Esophagus muscularis mucosa (tissue), 4 donors: ENCODE data around the gene XRN1. TPM values are rescaled to one million over a fixed set of nuclear protein-coding genes. Genes with fewer than 3 reads are reported as not detected.

Experiments used
- DNase-seq: peaks from one replicate; pipeline ENCODE4 v3.0.0-alpha.2; 2017; ENCODE audit errors: extremely low spot score
- H3K27ac ChIP-seq, 4 donors: fragments of 200-600 bp; sonication (generic); replicated peaks in 1 of 4; 1 replicate in 3 of 4; 2 replicates in 1 of 4; pipeline ENCODE4 v1.5.1; 2016 to 2019; ENCODE audit warnings: mild to moderate bottlenecking in 1 of 4
- H3K27me3 ChIP-seq, 4 donors: fragments of 200-600 bp; sonication (generic); one replicate each; pipeline versions ENCODE4 v1.5.1 to v1.6.0; 2016 to 2019
- H3K36me3 ChIP-seq, 4 donors: fragments of 200-600 bp; sonication (generic); one replicate each; pipeline ENCODE4 v1.5.1; 2016 to 2019
- H3K4me1 ChIP-seq, 4 donors: fragments of 200-600 bp; sonication (generic); one replicate each; pipeline ENCODE4 v1.5.1; 2016 to 2019
- H3K4me3 ChIP-seq, 4 donors: fragments of 200-600 bp; sonication (generic); 1 replicate in 2 of 4; 2 replicates in 2 of 4; pipeline ENCODE4 v1.5.1; 2016 to 2019; ENCODE audit warnings: mild to moderate bottlenecking in 4 of 4, moderate library complexity in 1 of 4
- H3K9me3 ChIP-seq, 4 donors: fragments of 200-600 bp; sonication (generic); 1 replicate in 3 of 4; 2 replicates in 1 of 4; pipeline ENCODE4 v1.5.1; 2016 to 2019
- EP300 ChIP-seq: sonication (generic); formaldehyde crosslinking; IDR thresholded peaks from one replicate; pipeline ENCODE4 v1.6.1; 2017; ENCODE audit warnings: antibody characterized with exemption
- POLR2A ChIP-seq: fragments of 450-650 bp; IDR thresholded peaks from one replicate; pipeline ENCODE4 v1.6.1; 2017; ENCODE audit warnings: antibody characterized with exemption, moderate library complexity, mild to moderate bottlenecking, low read depth
- POLR2AphosphoS5 ChIP-seq, 2 donors: sonication (generic); formaldehyde crosslinking; IDR thresholded peaks; one replicate each; pipeline ENCODE4 v1.6.1; 2017; ENCODE audit warnings: antibody characterized with exemption in 2 of 2
- WGBS: methylation state at CpG from one replicate; pipeline ENCODE4 v1.1.5; 2018; 5-methylcytosine and 5-hydroxymethylcytosine counted together
- intact Hi-C: fragments of 100-400 bp; cut with DNase I; formaldehyde crosslinking; loops from one replicate; pipeline ENCODE4 v1.15.1; 2023
- total RNA-seq, 4 donors: library from RNA; depleted of rRNA; stranded (reverse); fragments of >200 nt; gene quantifications; one replicate each; pipeline versions ENCODE4 v1.1.0 to v1.2.1, GENCODE V29; 2016
- TF ChIP-seq, protein P1 (sequence below), 3 experiments: fragments of 200-600 bp in 2 of 3; fragments of 450-650 bp in 1 of 3; sonication (generic) in 2 of 3; IDR thresholded peaks; one replicate each; pipeline ENCODE4 v1.5.1; 2017 to 2019; ENCODE audit warnings: antibody characterized with exemption in 3 of 3, mild to moderate bottlenecking in 2 of 3, moderate library complexity in 1 of 3

The XRN1 gene
- total RNA-seq, 4 donors from 2014 or later, result 31.4 to 40.7 (median 34.9) TPM

DNA sequence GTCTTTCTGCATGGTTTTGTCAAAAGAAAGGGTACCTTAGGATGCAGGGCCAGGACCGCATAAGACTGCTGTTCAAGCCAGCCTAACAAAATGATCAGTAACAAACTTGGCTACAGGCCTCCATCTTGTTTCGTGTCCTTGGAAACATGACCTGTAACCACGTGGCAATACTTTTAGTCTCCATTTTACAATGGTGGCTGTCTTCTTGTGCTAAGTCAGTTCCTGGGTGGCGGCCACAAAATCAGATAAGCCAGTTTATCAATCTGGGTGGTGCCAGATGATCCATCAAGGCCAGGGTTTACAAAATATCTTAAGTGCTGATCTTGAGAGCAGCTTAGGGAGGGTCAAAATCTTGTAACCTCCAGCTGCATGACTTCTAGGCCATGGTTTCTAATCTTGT is 165.3 kb downstream of the XRN1 start:
- no peak for DNase-seq
- intact Hi-C loops, result no loop called here
- WGBS, result 90% methylated on average over 4 of the region's 4 CpGs

DNA sequence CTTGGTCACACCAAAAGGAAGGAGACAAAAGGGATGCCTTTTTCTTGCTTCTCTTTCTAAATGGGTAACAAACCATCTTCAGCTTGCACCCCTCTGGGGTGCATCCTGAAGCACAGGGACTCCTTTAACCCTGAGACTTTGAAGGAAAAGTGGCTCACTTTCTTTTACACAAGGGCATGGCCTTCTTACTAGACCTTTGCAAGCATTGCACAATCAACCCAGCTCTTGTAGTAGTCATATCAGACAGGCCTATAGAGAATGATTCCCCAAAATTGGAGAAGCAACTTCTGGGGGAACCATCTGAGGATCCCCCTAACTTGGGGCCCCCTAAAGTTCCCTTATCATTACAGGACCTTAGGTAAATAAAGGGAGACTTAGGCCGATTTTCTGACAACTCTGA is 166.4 kb downstream of the XRN1 start:
- Histone ChIP-seq H3K4me1 (peaks cover 0 to 12% (median 3%) of the 10 kb centered on the region in 4 donors), H3K27ac (no peak overlapping the region), H3K27me3 (no peaks in the 10 kb centered on the region), H3K4me3 (no peak overlapping the region), H3K36me3 (no peaks in the 10 kb centered on the region), H3K9me3 (no peaks in the 10 kb centered on the region)
- 81% methylated on average over 1 of the region's 1 CpG for WGBS
- no peak for DNase-seq
- intact Hi-C loops, result loop anchor here (2.0 kb wide), 1 partner anchor 155 kb away; no protein-coding TSS in a partner anchor
- TF ChIP-seq POLR2AphosphoS5 (IDR thresholded peaks at IDR 0.05) (no peak), EP300 (no peak), POLR2A (no peak)
- TF ChIP-seq, protein P1, sequence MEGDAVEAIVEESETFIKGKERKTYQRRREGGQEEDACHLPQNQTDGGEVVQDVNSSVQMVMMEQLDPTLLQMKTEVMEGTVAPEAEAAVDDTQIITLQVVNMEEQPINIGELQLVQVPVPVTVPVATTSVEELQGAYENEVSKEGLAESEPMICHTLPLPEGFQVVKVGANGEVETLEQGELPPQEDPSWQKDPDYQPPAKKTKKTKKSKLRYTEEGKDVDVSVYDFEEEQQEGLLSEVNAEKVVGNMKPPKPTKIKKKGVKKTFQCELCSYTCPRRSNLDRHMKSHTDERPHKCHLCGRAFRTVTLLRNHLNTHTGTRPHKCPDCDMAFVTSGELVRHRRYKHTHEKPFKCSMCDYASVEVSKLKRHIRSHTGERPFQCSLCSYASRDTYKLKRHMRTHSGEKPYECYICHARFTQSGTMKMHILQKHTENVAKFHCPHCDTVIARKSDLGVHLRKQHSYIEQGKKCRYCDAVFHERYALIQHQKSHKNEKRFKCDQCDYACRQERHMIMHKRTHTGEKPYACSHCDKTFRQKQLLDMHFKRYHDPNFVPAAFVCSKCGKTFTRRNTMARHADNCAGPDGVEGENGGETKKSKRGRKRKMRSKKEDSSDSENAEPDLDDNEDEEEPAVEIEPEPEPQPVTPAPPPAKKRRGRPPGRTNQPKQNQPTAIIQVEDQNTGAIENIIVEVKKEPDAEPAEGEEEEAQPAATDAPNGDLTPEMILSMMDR (IDR thresholded peaks at IDR 0.05), result no peak

More for the DNA sequence above, 165.3 kb downstream of the XRN1 start:
- H3K27ac ChIP-seq, result no peak overlapping the region
- H3K27me3 ChIP-seq, result no peaks in the 10 kb centered on the region
- no peak for TF ChIP-seq POLR2AphosphoS5 (IDR thresholded peaks at IDR 0.05)
- TF ChIP-seq, protein P1 (IDR thresholded peaks at IDR 0.05), result no peak
- no peak for TF ChIP-seq POLR2A
- no peak for TF ChIP-seq EP300
- H3K4me3 ChIP-seq, result no peak overlapping the region
- peaks cover 0 to 22% (median 12%) of the 10 kb centered on the region in 4 donors for H3K4me1 ChIP-seq
- H3K36me3 ChIP-seq, result no peaks in the 10 kb centered on the region
- no peaks in the 10 kb centered on the region for H3K9me3 ChIP-seq

DNA sequence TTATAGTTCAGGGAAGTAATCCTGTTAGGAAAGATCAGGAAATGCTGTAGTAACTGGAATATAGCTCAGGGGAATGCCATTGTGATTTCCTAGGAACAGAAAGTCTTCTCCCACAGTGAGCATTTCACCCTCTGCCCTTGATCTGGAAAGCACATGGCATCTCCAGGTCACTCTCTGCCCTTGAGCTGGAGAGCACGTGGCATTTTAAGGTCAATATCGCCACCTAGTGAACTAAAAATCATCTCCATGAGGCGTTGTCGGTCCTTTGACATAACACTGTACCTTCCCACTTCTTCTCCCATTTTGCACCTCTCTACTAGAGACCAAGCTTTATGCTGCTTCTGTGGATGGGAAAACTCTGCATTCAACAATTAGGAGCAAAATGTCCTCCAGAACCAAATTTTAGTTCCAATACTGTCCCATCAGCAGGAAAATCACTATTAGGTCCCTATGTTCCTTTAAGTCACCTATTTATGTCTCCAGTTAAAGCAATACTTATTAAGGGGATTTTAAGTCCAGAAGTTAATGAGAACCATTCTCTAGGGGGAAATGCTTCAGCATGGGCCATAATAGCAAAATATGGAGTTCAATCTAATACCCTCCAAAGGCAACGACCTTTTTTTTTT is 167.8 kb downstream of the XRN1 start:
- Histone ChIP-seq H3K4me3 (no peak overlapping the region), H3K27me3 (no peaks in the 10 kb centered on the region), H3K9me3 (no peaks in the 10 kb centered on the region), H3K36me3 (no peaks in the 10 kb centered on the region), H3K27ac (no peak overlapping the region), H3K4me1 (peaks cover 0 to 8% (median 6%) of the 10 kb centered on the region in 4 donors)
- TF ChIP-seq POLR2AphosphoS5 (IDR thresholded peaks at IDR 0.05), result no peak
- TF ChIP-seq, protein P1 (IDR thresholded peaks at IDR 0.05), result peak; percentile 55 to 74 (median 66)
- intact Hi-C loops, result loop anchor here (2.0 to 5.0 kb wide), 4 partner anchors 99 to 543 kb away; partner anchors contain the start of gene RNF7
- no peak for DNase-seq
- WGBS, result 14% methylated on average over 5 of the region's 5 CpGs

DNA sequence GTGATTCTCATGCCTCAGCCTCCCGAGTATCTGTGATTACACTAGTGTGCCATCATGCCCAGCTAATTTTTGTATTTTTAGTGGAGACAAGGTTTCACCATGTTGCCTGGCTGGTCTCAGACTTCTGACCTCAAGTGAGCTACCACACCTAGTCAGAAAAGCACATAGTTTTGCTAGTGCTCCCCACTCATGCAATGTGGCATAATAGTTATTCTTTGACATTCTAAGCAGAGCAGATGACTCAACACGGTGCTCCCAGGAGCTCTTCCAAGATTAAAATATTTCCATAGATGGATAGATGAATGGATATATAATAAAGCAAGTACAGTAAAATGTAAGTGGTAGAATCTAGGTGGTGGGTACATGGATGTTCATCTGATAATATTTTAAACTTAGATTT is 169.4 kb downstream of the XRN1 start:
- TF ChIP-seq POLR2A, result no peak
- 63% methylated on average over 2 of the region's 2 CpGs for WGBS

DNA sequence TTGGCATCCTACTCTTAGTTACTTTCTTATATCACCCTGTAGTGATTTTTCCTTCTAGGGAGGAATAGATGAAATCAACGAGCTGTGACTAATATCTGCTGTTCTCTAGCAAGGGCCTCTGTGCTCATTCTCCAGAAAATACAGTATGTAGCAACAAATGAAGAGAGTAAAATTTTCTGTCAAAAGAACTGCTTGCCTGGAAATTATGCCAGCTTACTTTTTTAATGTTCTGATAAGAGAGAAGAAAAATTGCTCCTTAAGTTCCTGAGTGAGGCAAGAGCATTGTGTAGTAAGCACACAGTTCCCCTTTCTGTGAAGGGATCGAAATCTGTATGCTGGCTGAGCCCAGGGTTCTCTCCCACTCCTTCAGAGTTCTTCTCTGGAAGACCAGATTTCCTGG is 171.1 kb downstream of the XRN1 start:
- WGBS, result 70% methylated on average over 2 of the region's 2 CpGs
- Histone ChIP-seq H3K4me3 (no peak overlapping the region), H3K27me3 (no peaks in the 10 kb centered on the region), H3K27ac (peak overlapping the region in 3 of 4 donors; percentile 25 to 57 (median 31)), H3K4me1 (peaks cover 0 to 8% (median 6%) of the 10 kb centered on the region in 4 donors), H3K9me3 (no peaks in the 10 kb centered on the region), H3K36me3 (no peaks in the 10 kb centered on the region)
- TF ChIP-seq, protein P1 (IDR thresholded peaks at IDR 0.05), result no peak
- no peak for TF ChIP-seq EP300
- no peak for TF ChIP-seq POLR2AphosphoS5 (IDR thresholded peaks at IDR 0.05)
- TF ChIP-seq POLR2A, result no peak
- no peak for DNase-seq
- intact Hi-C loops, result loop anchor here (5.0 kb wide), 2 partner anchors 314 to 539 kb away; partner anchors contain the start of gene RNF7

More for the DNA sequence above, 169.4 kb downstream of the XRN1 start:
- H3K27ac ChIP-seq, result no peak overlapping the region
- H3K9me3 ChIP-seq, result no peaks in the 10 kb centered on the region
- H3K36me3 ChIP-seq, result no peaks in the 10 kb centered on the region
- no peaks in the 10 kb centered on the region for H3K27me3 ChIP-seq
- DNase-seq, result no peak
- intact Hi-C loops, result loop anchor here (2.0 to 5.0 kb wide), 3 partner anchors 98 to 541 kb away; partner anchors contain the start of gene RNF7
- no peak overlapping the region for H3K4me3 ChIP-seq
- H3K4me1 ChIP-seq, result peaks cover 0 to 8% (median 6%) of the 10 kb centered on the region in 4 donors
